ENCODE data around the gene EYA3. TPM values are rescaled to one million over a fixed set of nuclear protein-coding genes. Genes with fewer than 3 reads are reported as not detected.

Gene EYA3
- total RNA-seq, 1 donor from 2014 or later = 9.9 TPM

- Histone ChIP-seq H3K4me3 (ENCODE audit: low read length in 3 of 3) (no peak overlapping the region), H3K27me3 (ENCODE audit: control insufficient read depth in 3 of 3, insufficient read depth in 3 of 3, low read length in 3 of 3) (no peaks in the 10 kb centered on the region), H3K27ac (ENCODE audit: low read depth, low read length) (no peak overlapping the region), H3K4me1 (ENCODE audit: control insufficient read depth in 3 of 3, insufficient read depth in 3 of 3, low read length in 3 of 3) (no peaks in the 10 kb centered on the region), H3K36me3 (ENCODE audit: control insufficient read depth in 3 of 3, insufficient read depth in 3 of 3, low read length in 3 of 3) (peaks cover 0 to 9% (median 0%) of the 10 kb centered on the region in 3 donors), H3K9ac (ENCODE audit: low read depth in 1 of 3, low read length in 3 of 3) (no peak overlapping the region), H3K9me3 (ENCODE audit: control insufficient read depth in 3 of 3, low read length in 3 of 3) (no peaks in the 10 kb centered on the region)
These were observed 32.1 kb downstream of the EYA3 start for GRCh38 chr1:28056129-28056925.

- H3K36me3 ChIP-seq (ENCODE audit: control insufficient read depth in 3 of 3, insufficient read depth in 3 of 3, low read length in 3 of 3) = peaks cover 0 to 17% (median 6%) of the 10 kb centered on the region in 3 donors
- H3K4me3 ChIP-seq (ENCODE audit: low read length in 3 of 3) = no peak overlapping the region
- H3K4me1 ChIP-seq (ENCODE audit: control insufficient read depth in 3 of 3, insufficient read depth in 3 of 3, low read length in 3 of 3) = no peaks in the 10 kb centered on the region
- H3K27me3 ChIP-seq (ENCODE audit: control insufficient read depth in 3 of 3, insufficient read depth in 3 of 3, low read length in 3 of 3) = no peaks in the 10 kb centered on the region
- no peaks in the 10 kb centered on the region for H3K9me3 ChIP-seq (ENCODE audit: control insufficient read depth in 3 of 3, low read length in 3 of 3)
- H3K27ac ChIP-seq (ENCODE audit: low read depth, low read length) = no peak overlapping the region
- H3K9ac ChIP-seq (ENCODE audit: low read depth in 1 of 3, low read length in 3 of 3) = no peak overlapping the region
These were observed 37.6 kb downstream of the EYA3 start for GRCh38 chr1:28050776-28051175.

DNA sequence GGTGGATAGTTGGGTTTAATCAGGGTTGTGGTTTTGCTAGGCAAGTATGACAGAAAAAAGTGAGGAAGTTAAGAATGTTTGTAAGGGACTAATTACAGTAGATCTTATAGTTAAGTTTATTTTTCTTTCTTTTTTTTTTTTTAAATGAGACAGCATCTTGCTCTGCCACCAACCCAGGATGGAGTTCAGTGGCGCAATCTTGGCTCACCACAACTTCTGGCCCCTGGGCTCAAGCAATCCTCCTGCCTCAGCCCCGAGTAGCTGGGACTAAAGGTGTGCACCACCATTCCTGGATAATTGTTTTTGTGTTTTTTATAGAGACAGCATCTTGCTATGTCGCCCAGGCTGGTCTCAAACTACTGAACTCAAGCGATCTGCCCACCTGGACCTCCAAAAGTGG lies 41.7 kb downstream of the EYA3 start:
- H3K36me3 ChIP-seq (ENCODE audit: control insufficient read depth in 3 of 3, insufficient read depth in 3 of 3, low read length in 3 of 3) = peaks cover 0 to 8% (median 7%) of the 10 kb centered on the region in 3 donors
- H3K9ac ChIP-seq (ENCODE audit: low read depth in 1 of 3, low read length in 3 of 3) = no peak overlapping the region
- H3K27ac ChIP-seq (ENCODE audit: low read depth, low read length) = no peak overlapping the region
- no peaks in the 10 kb centered on the region for H3K9me3 ChIP-seq (ENCODE audit: control insufficient read depth in 3 of 3, low read length in 3 of 3)
- H3K27me3 ChIP-seq (ENCODE audit: control insufficient read depth in 3 of 3, insufficient read depth in 3 of 3, low read length in 3 of 3) = no peaks in the 10 kb centered on the region
- no peak overlapping the region for H3K4me3 ChIP-seq (ENCODE audit: low read length in 3 of 3)
- H3K4me1 ChIP-seq (ENCODE audit: control insufficient read depth in 3 of 3, insufficient read depth in 3 of 3, low read length in 3 of 3) = no peaks in the 10 kb centered on the region

DNA sequence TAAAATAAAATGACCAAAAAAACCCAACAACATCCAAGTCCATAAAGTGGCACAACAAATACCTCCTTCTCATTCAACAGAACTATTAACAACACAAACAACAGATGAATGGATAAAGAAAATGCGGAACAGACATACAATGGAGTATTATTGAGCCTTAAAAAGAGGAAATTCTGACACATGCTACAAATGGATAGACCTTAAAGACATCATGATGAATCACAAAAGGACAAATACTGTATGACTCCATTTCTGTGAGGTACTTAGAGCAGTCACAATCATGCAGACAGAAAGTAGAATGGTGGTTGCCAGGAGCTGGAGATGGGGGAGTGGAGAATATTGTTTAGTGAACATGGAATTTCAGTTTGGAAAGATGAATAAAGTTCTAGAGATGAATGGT lies 42.6 kb downstream of the EYA3 start:
- Histone ChIP-seq H3K4me3 (ENCODE audit: low read length in 3 of 3) (no peak overlapping the region), H3K9ac (ENCODE audit: low read depth in 1 of 3, low read length in 3 of 3) (no peak overlapping the region), H3K9me3 (ENCODE audit: control insufficient read depth in 3 of 3, low read length in 3 of 3) (no peaks in the 10 kb centered on the region), H3K36me3 (ENCODE audit: control insufficient read depth in 3 of 3, insufficient read depth in 3 of 3, low read length in 3 of 3) (peaks cover 0 to 10% (median 10%) of the 10 kb centered on the region in 3 donors), H3K4me1 (ENCODE audit: control insufficient read depth in 3 of 3, insufficient read depth in 3 of 3, low read length in 3 of 3) (no peaks in the 10 kb centered on the region), H3K27ac (ENCODE audit: low read depth, low read length) (no peak overlapping the region), H3K27me3 (ENCODE audit: control insufficient read depth in 3 of 3, insufficient read depth in 3 of 3, low read length in 3 of 3) (no peaks in the 10 kb centered on the region)

DNA sequence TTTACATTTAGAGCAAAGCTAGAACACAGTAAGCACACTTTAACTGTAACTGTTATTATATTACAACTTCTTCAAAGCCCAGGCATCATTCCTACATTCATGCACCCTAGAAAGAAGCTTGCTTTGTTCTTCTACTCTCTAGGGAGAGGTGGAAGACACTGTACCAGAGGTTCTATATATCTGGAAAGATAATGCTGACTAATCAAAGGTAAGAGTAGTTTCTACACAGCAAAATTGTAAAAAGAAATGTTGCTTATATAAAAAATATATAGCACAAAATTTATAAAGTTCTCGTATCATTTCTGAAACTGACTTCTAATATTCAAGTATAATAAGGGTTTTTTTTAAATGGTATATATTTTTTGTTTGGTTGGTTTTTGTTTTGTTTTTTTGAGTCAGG lies 44.0 kb downstream of the EYA3 start:
- H3K4me3 ChIP-seq (ENCODE audit: low read length in 3 of 3) = no peak overlapping the region
- no peak overlapping the region for H3K9ac ChIP-seq (ENCODE audit: low read depth in 1 of 3, low read length in 3 of 3)
- H3K36me3 ChIP-seq (ENCODE audit: control insufficient read depth in 3 of 3, insufficient read depth in 3 of 3, low read length in 3 of 3) = peaks cover 0 to 17% (median 14%) of the 10 kb centered on the region in 3 donors
- no peaks in the 10 kb centered on the region for H3K9me3 ChIP-seq (ENCODE audit: control insufficient read depth in 3 of 3, low read length in 3 of 3)
- H3K27ac ChIP-seq (ENCODE audit: low read depth, low read length) = no peak overlapping the region
- H3K27me3 ChIP-seq (ENCODE audit: control insufficient read depth in 3 of 3, insufficient read depth in 3 of 3, low read length in 3 of 3) = no peaks in the 10 kb centered on the region
- no peaks in the 10 kb centered on the region for H3K4me1 ChIP-seq (ENCODE audit: control insufficient read depth in 3 of 3, insufficient read depth in 3 of 3, low read length in 3 of 3)

GRCh38 chr1:28039341-28039740 lies 49.1 kb downstream of the EYA3 start:
- H3K4me3 ChIP-seq (ENCODE audit: low read length in 3 of 3) = no peak overlapping the region
- H3K36me3 ChIP-seq (ENCODE audit: control insufficient read depth in 3 of 3, insufficient read depth in 3 of 3, low read length in 3 of 3) = peaks cover 5 to 25% (median 21%) of the 10 kb centered on the region in 3 donors
- H3K27ac ChIP-seq (ENCODE audit: low read depth, low read length) = no peak overlapping the region
- H3K4me1 ChIP-seq (ENCODE audit: control insufficient read depth in 3 of 3, insufficient read depth in 3 of 3, low read length in 3 of 3) = no peaks in the 10 kb centered on the region
- H3K9ac ChIP-seq (ENCODE audit: low read depth in 1 of 3, low read length in 3 of 3) = no peak overlapping the region
- H3K9me3 ChIP-seq (ENCODE audit: control insufficient read depth in 3 of 3, low read length in 3 of 3) = no peaks in the 10 kb centered on the region
- no peaks in the 10 kb centered on the region for H3K27me3 ChIP-seq (ENCODE audit: control insufficient read depth in 3 of 3, insufficient read depth in 3 of 3, low read length in 3 of 3)

- no peak overlapping the region for H3K27ac ChIP-seq (ENCODE audit: low read depth, low read length)
- H3K9ac ChIP-seq (ENCODE audit: low read depth in 1 of 3, low read length in 3 of 3) = no peak overlapping the region
- H3K4me3 ChIP-seq (ENCODE audit: low read length in 3 of 3) = no peak overlapping the region
- H3K9me3 ChIP-seq (ENCODE audit: control insufficient read depth in 3 of 3, low read length in 3 of 3) = no peaks in the 10 kb centered on the region
- no peaks in the 10 kb centered on the region for H3K27me3 ChIP-seq (ENCODE audit: control insufficient read depth in 3 of 3, insufficient read depth in 3 of 3, low read length in 3 of 3)
- no peaks in the 10 kb centered on the region for H3K4me1 ChIP-seq (ENCODE audit: control insufficient read depth in 3 of 3, insufficient read depth in 3 of 3, low read length in 3 of 3)
- peaks cover 5 to 25% (median 21%) of the 10 kb centered on the region in 3 donors for H3K36me3 ChIP-seq (ENCODE audit: control insufficient read depth in 3 of 3, insufficient read depth in 3 of 3, low read length in 3 of 3)
These were observed 50.5 kb downstream of the EYA3 start for GRCh38 chr1:28037946-28038345.

DNA sequence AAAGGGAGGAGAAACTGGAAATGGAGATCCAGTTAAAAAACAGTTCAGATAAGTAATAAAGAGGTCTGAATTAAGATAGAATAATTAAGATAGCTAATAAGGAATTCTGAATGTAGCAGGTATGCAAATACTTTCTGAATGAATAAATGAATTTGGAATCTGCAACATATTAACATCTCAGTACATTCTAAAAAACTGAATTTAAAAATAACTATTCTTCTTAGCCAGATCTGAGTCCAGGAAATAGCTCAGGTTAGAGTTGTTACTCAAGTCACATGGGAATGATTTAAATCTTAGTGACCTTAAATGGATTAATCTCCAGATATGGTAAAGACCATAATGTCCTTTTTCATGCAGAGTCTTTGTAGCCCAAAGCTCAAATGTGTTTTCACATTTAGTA lies 51.2 kb downstream of the EYA3 start:
- peaks cover 5 to 25% (median 21%) of the 10 kb centered on the region in 3 donors for H3K36me3 ChIP-seq (ENCODE audit: control insufficient read depth in 3 of 3, insufficient read depth in 3 of 3, low read length in 3 of 3)

GRCh38 chr1:28036431-28036830 lies 52.0 kb downstream of the EYA3 start:
- H3K9ac ChIP-seq (ENCODE audit: low read depth in 1 of 3, low read length in 3 of 3) = no peak overlapping the region
- peaks cover 5 to 25% (median 21%) of the 10 kb centered on the region in 3 donors for H3K36me3 ChIP-seq (ENCODE audit: control insufficient read depth in 3 of 3, insufficient read depth in 3 of 3, low read length in 3 of 3)
- no peak overlapping the region for H3K27ac ChIP-seq (ENCODE audit: low read depth, low read length)
- no peaks in the 10 kb centered on the region for H3K27me3 ChIP-seq (ENCODE audit: control insufficient read depth in 3 of 3, insufficient read depth in 3 of 3, low read length in 3 of 3)
- no peaks in the 10 kb centered on the region for H3K4me1 ChIP-seq (ENCODE audit: control insufficient read depth in 3 of 3, insufficient read depth in 3 of 3, low read length in 3 of 3)
- no peak overlapping the region for H3K4me3 ChIP-seq (ENCODE audit: low read length in 3 of 3)
- no peaks in the 10 kb centered on the region for H3K9me3 ChIP-seq (ENCODE audit: control insufficient read depth in 3 of 3, low read length in 3 of 3)

More for the DNA sequence above, 51.2 kb downstream of the EYA3 start:
- Histone ChIP-seq H3K9ac (ENCODE audit: low read depth in 1 of 3, low read length in 3 of 3) (no peak overlapping the region), H3K4me1 (ENCODE audit: control insufficient read depth in 3 of 3, insufficient read depth in 3 of 3, low read length in 3 of 3) (no peaks in the 10 kb centered on the region), H3K27ac (ENCODE audit: low read depth, low read length) (no peak overlapping the region), H3K27me3 (ENCODE audit: control insufficient read depth in 3 of 3, insufficient read depth in 3 of 3, low read length in 3 of 3) (no peaks in the 10 kb centered on the region), H3K4me3 (ENCODE audit: low read length in 3 of 3) (no peak overlapping the region), H3K9me3 (ENCODE audit: control insufficient read depth in 3 of 3, low read length in 3 of 3) (no peaks in the 10 kb centered on the region)

DNA sequence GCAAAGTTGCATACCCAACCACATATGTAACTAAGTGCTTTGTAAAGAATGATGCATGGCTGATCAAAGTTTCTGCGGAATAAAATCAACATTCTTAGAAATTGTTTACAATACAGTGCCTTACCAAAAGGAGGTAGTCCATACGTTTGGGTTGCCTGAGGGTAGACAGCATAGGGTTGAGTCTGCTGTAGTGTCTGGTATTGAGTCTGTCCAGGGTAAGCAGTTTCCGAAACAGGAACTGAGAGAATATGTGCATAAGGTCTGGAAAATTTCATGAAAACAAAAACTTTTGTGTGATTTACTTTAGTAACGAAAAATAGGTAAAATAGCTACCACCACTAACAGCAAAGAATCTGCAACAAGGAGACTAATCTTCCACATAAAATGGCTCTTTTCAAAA lies 53.0 kb downstream of the EYA3 start:
- no peak overlapping the region for H3K27ac ChIP-seq (ENCODE audit: low read depth, low read length)
- H3K9ac ChIP-seq (ENCODE audit: low read depth in 1 of 3, low read length in 3 of 3) = no peak overlapping the region
- no peaks in the 10 kb centered on the region for H3K9me3 ChIP-seq (ENCODE audit: control insufficient read depth in 3 of 3, low read length in 3 of 3)
- H3K27me3 ChIP-seq (ENCODE audit: control insufficient read depth in 3 of 3, insufficient read depth in 3 of 3, low read length in 3 of 3) = no peaks in the 10 kb centered on the region
- H3K4me3 ChIP-seq (ENCODE audit: low read length in 3 of 3) = no peak overlapping the region
- no peaks in the 10 kb centered on the region for H3K4me1 ChIP-seq (ENCODE audit: control insufficient read depth in 3 of 3, insufficient read depth in 3 of 3, low read length in 3 of 3)
- H3K36me3 ChIP-seq (ENCODE audit: control insufficient read depth in 3 of 3, insufficient read depth in 3 of 3, low read length in 3 of 3) = peaks cover 5 to 22% (median 17%) of the 10 kb centered on the region in 3 donors

All from skeletal muscle tissue (tissue), 4 donors.